ENCODE data around the gene PRKCD. TPM values are rescaled to one million over a fixed set of nuclear protein-coding genes. Genes with fewer than 3 reads are reported as not detected.
A peak's percentile ranks its signal among the peaks of the same experiment; 100 is the strongest.

PRKCD gene
- total and polyA plus RNA-seq, 2 of the 4 experiments (the other 2 are of a cell fraction) = 4.3 to 19.0 TPM

- Histone ChIP-seq H3K27ac (ENCODE audit: insufficient read depth, low read length) (0 out of 2 replicates have a peak overlapping the region, but pooled peaks have one; percentile 4), H4K20me1 (ENCODE audit: insufficient read depth, low read length) (peaks cover 18% of the 10 kb centered on the region), H3K14ac (replicated peaks; ENCODE audit: low read depth, low read length) (no peak overlapping the region), H3K4me1 (ENCODE audit: control insufficient read depth, insufficient read depth, low read length) (peaks cover 13% of the 10 kb centered on the region), H2AFZ (replicated peaks; ENCODE audit: low read length, poor library complexity) (no peak overlapping the region), H3K9me3 (ENCODE audit: control insufficient read depth, insufficient read depth, low read length) (no peaks in the 10 kb centered on the region), H3K36me3 (ENCODE audit: control insufficient read depth, insufficient read depth, low read length) (peaks cover 93% of the 10 kb centered on the region), H3K23ac (ENCODE audit: low read depth, low read length) (no peak overlapping the region), H2AK9ac (replicated peaks; ENCODE audit: low read depth, low read length, poor library complexity) (peak overlapping the region; percentile 79), H3K9ac (ENCODE audit: low read depth, low read length) (no peak overlapping the region), H2BK15ac (ENCODE audit: low read depth, low read length) (no peak overlapping the region), H2BK120ac (ENCODE audit: low read depth, low read length) (no peak overlapping the region), H3K4me2 (ENCODE audit: low read depth, low read length) (no peak overlapping the region), H3K4me3 (ENCODE audit: insufficient read depth, low read depth, low read length) (no peak overlapping the region), H3K18ac (ENCODE audit: low read depth, low read length) (no peak overlapping the region), H2BK20ac (ENCODE audit: low read depth, low read length) (no peak overlapping the region), H4K5ac (ENCODE audit: low read depth, low read length) (no peak overlapping the region), H3K9me1 (ENCODE audit: insufficient read depth, low read length) (peaks cover 17% of the 10 kb centered on the region), H3K56ac (ENCODE audit: extremely low read depth, insufficient read depth, low read length) (no peak overlapping the region), H2BK5ac (ENCODE audit: low read depth, low read length, poor library complexity, severe bottlenecking) (peak overlapping the region; percentile 65), H3K79me1 (ENCODE audit: low read depth in 1 of 2, low read length in 2 of 2) (peaks cover 52 to 84% of the 10 kb centered on the region in 2 experiments), H2AK5ac (ENCODE audit: low read depth, low read length) (no peak overlapping the region), H3K4ac (ENCODE audit: low read depth, low read length) (no peak overlapping the region), H3K27me3 (ENCODE audit: control insufficient read depth, insufficient read depth, low read length) (no peaks in the 10 kb centered on the region), H4K91ac (ENCODE audit: insufficient read depth, low read depth, low read length) (no peak overlapping the region), H4K8ac (ENCODE audit: low read depth in 2 of 2, low read length in 2 of 2) (no peak overlapping the region)
- intact Hi-C loops (cut with micrococcal nuclease) = no loop called here
- TF ChIP-seq RAD21 (IDR thresholded peaks at IDR 0.05; ENCODE audit: low read length) (0 out of 2 replicates have a peak, but pooled peaks have one; percentile 11), CHD1 (IDR thresholded peaks at IDR 0.05; ENCODE audit: low read depth, low read length) (no peak), CTCF (conservative IDR thresholded peaks at IDR 0.05; ENCODE audit: low read depth, low read length) (0 out of 2 replicates have a peak, but pooled peaks have one; percentile 13), MAFK (IDR thresholded peaks at IDR 0.05; ENCODE audit: low read depth, low read length) (no peak), USF2 (IDR thresholded peaks at IDR 0.05; ENCODE audit: low read depth, low read length) (no peak)
- ATAC-seq (ENCODE audit: low read depth) (no peak), DNase-seq (no peak)
- ChIA-PET POLR2A (ENCODE audit: unreplicated experiment) (no interaction called here), CTCF (no interaction called here)
- 61% methylated on average over 2 of the region's 13 CpGs; no CpG with 5 or more reads in 1 of the 2 experiments for WGBS, 2 experiments (ENCODE audit: extremely low coverage in 2 of 2, insufficient read length in 1 of 2)
- in situ Hi-C loops (cut with MboI; ENCODE audit: low sequenced_read_pairs) = no loop called here
- no TSS peak for BruUV-seq (replicated peaks)
- dilution Hi-C loops (cut with HindIII; ENCODE audit: low sequenced_read_pairs, unreplicated experiment) = no loop called here
Measured at GRCh38 chr3:53231532-53232511, 70.8 kb downstream of the PRKCD start.

Measured in IMR-90 (cell line).